Mammary epithelial cell (primary cell): ENCODE data around the gene TMEM121.

Experiments
- EZH2 ChIP-seq: IDR thresholded peaks from 2 replicates; pipeline ENCODE4 v1.6.1; 2012; ENCODE audit warnings: low read length, inconsistent platforms, borderline replicate concordance
- TF ChIP-seq, protein P1 (sequence below), 2 donors: IDR thresholded peaks in 1 of 2; conservative IDR thresholded peaks in 1 of 2; 2 replicates each; pipeline ENCODE4 v1.5.1; 2011 to 2012; ENCODE audit warnings: inconsistent platforms in 2 of 2, low read length in 2 of 2, mild to moderate bottlenecking in 2 of 2, control low read depth in 1 of 2, low read depth in 1 of 2; ENCODE audit not compliant: insufficient read depth in 1 of 2; ENCODE audit errors: extremely low read depth in 1 of 2

DNA sequence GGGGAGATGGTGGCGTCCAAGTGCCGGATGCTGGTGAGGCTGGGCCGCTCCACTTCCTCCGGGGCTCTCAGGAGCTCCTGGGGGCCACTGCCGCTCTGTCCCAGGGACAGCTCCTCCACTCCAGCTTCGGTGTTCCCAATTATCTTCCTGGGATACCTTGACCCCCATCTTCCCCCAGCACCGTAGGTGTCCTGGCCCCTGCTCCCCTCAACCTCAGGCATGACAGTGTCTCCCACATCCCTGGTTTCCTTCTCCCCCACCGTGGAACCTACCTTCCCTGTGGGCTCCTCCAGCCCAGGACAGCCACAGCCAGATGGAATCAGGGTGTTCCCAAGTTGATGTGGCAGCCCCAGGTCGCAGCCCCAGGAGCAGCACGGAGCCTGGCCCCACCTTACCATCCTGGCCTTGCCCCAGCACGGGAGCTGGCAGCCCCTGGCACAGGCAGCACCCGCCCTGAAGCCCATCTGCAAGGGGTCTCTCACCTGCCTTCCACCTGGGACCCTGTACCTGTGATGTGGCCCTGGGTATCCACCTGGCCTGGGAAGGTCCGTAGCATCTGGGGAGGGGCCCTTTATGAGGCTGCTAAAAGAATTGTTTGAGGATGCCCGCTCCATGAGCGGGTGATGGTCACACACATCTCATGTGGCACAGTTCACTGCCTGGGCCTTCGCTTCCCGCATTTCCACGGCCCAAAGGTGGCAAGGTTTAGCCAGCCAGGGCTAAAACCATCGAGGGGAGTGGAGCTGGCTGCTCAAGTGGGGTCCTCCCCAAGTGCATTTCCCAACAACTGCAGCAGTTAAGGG is 4.1 kb downstream of the TMEM121 start:
- TF ChIP-seq, protein P1, sequence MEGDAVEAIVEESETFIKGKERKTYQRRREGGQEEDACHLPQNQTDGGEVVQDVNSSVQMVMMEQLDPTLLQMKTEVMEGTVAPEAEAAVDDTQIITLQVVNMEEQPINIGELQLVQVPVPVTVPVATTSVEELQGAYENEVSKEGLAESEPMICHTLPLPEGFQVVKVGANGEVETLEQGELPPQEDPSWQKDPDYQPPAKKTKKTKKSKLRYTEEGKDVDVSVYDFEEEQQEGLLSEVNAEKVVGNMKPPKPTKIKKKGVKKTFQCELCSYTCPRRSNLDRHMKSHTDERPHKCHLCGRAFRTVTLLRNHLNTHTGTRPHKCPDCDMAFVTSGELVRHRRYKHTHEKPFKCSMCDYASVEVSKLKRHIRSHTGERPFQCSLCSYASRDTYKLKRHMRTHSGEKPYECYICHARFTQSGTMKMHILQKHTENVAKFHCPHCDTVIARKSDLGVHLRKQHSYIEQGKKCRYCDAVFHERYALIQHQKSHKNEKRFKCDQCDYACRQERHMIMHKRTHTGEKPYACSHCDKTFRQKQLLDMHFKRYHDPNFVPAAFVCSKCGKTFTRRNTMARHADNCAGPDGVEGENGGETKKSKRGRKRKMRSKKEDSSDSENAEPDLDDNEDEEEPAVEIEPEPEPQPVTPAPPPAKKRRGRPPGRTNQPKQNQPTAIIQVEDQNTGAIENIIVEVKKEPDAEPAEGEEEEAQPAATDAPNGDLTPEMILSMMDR (conservative IDR thresholded peaks at IDR 0.05 in 1 of 2, IDR thresholded peaks at IDR 0.05 in 1 of 2; ENCODE audit: extremely low read depth in 1 of 2, insufficient read depth in 1 of 2, low read depth in 1 of 2, low read length in 2 of 2), result no peak
- TF ChIP-seq EZH2, result no peak
